Raji (cell line): Measurements from ENCODE around the gene OR56A4.

ENCODE experiments used
- POLR2A ChIP-seq: IDR thresholded peaks from 2 replicates; pipeline ENCODE4 v1.6.1; 2011; ENCODE audit warnings: low read depth, low read length, control low read depth; ENCODE audit not compliant: insufficient read depth

The OR56A4 gene

DNA sequence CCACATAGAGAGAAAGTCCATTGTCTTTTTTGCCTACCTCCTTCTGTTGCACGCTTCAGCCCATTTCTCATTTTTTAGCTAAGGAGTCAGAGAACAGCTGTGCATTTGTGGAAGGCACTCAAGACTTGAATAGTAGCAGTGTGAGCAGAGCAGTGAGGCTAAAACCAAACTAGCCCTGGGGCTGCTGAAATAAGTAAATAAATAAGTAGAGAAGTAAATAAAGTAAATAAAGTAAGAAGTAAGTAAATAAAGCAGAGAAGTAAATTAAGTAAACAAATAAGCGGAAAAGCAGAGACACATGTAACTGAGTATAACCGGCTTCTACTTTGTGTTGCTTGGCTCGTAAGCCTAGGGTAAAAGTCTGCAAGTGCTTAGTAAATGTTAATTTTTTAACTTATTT, 17.5 kb downstream of the OR56A4 start:
- no peak for TF ChIP-seq POLR2A

DNA sequence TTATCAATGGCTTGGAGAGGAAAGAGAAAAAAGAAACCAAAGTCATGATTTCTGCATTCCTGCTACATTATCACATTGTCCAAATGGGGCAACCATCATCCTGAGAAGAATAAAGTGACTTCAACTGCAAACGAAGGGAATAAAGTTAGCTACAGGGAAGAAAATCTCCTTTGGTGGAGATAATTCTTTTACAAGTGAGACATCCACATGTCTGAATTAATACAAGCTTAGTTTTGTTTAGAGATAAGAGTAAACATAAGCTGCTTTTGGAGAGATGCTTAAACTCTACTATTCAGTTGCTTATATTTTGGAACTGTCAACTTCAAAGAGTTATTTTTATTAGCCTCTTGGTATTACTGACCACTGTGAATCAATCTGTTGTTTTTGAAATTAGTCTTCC, 19.9 kb downstream of the OR56A4 start, which contains the start of gene OR52L1:
Gene OR52L1, minus strand, starts transcription at position 101 of the 400 bp plus-strand sequence. Its CDS starts 55 bp downstream, at position 46.
- TF ChIP-seq POLR2A, result no peak

DNA sequence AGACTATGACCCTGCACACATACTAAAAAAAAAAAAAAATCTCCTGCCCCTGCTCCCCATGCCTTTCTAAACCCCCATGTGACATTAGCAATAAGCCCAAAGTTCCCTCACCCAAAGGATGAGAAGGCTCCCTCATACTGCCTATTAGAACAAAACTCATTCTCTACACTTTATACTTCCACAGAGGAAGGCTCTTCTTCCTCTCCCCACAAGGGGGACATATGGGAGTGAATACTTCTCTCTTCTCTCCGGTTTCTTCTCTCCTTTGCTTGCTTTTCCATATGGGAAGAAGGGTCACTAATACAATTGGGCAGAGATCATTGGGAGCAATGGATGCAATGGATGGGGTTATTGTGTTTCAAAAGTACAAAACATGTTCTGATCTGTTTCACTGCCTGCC, 23.3 kb downstream of the OR56A4 start:
- no peak for TF ChIP-seq POLR2A

DNA sequence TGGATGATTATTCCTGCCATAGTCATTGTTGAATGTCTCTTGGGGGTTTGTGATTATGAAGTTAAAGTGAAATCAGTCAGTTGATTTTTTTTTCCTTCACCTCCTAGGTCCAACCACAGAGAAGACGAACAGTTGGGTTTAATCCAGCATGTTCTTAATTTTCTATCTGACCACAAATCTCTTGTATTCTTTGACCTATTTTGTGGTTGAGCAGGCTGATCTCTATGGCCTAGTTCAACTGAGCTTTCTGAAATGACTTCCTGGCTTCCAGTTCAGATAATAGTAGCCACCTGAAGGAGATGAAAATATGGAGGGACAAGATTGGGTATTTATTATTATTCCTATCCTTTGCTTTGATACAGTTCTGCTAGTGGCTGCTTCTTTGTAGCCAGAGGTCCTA, 33.2 kb downstream of the OR56A4 start:
- TF ChIP-seq POLR2A, result no peak

DNA sequence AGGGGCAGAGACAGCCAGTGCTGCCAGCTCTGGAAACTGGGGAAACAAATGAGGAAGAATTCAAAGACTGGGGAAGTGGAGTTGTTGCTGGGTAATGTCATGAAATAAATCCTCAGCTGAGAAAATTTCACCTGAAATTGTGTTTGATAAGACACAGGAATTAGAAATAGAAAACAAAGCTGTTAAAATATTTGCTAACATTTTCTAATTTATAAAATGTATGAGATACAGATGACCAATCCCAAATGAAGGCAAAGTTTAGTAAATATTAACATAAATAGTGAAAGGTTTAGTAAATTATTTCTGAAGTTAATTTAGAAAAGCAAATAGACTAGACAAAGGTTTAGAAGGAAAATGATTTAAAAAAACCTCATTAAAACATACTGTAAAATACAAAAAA, 38.4 kb downstream of the OR56A4 start, which contains the start of gene OR56A5:
Gene OR56A5, minus strand, starts transcription at position 101 of the 400 bp plus-strand sequence. Its CDS starts 0 bp downstream, at position 101.
- TF ChIP-seq POLR2A, result no peak

DNA sequence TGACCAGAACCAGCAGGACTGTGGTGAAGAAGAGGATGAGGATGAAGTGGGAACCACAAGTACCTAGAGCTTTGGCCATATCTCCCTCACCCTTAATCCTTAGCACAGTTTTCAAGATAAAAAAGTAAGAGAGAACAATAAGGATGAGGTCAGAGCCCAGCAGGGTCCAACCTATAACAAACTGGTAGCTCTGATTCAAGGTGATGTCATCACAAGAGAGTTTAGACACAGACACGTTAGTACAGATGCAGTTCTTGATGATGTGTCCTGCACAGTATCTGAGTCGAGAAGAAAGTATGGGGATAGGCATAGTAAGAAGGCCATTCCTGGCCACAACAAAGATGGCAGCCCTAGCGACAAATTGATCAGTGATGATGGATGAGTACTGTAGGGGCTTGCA, 39.0 kb downstream of the OR56A4 start:
- TF ChIP-seq POLR2A, result no peak

DNA sequence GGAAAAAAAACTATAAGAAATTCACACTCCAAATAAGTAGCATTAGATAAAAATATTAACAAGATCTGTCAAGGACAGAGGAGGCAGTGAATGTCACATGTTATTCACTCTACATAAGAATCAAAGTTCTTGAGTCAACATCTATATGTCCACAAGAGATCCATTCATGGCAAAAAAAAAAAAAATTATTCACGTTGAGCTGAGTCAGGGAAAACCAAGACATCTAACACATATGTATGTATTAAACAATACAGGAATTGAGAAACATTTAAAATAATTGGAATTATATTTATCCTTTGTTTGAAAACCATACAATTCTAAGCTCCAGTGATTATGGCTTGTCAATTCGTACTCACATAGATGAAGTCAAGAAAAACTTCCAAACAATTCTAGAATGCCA, 39.8 kb downstream of the OR56A4 start:
- no peak for TF ChIP-seq POLR2A

DNA sequence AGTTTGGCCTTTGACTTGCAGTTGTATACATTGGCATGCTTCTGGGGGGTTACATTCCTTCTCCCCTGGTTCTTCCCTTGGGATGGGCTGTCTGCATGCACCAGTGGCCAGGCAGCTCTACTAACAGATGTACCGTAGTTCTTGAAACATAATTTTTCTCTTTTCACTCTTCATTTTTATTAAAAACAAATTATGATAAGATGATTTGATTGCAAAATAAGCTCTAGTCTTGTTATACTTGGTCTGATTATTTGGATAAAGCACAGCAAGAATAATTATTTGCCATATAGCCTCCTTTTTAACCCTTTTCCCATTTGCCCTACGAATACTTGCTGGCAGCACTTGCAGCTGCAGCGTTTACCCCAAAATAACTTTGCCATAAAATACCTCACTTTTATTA, 51.2 kb downstream of the OR56A4 start:
- TF ChIP-seq POLR2A, result no peak
